ENCODE data around the gene NYAP1.
"Not testable (repeated sequence)": the region's sequence is repeated elsewhere in the genome, so short reads cannot be mapped to it uniquely, and the experiment has no call there.

Gene NYAP1

GRCh38 chr7:100506356-100506923 is 22.7 kb downstream of the NYAP1 start:
- Mint-ChIP-seq H3K36me3 (ENCODE audit: low read depth) (no peaks in the 10 kb centered on the region), H3K27ac (no peak overlapping the region), H3K27me3 (no peaks in the 10 kb centered on the region), H3K4me1 (ENCODE audit: low read depth) (no peaks in the 10 kb centered on the region), H3K4me3 (no peak overlapping the region), H3K9me3 (no peaks in the 10 kb centered on the region)

DNA sequence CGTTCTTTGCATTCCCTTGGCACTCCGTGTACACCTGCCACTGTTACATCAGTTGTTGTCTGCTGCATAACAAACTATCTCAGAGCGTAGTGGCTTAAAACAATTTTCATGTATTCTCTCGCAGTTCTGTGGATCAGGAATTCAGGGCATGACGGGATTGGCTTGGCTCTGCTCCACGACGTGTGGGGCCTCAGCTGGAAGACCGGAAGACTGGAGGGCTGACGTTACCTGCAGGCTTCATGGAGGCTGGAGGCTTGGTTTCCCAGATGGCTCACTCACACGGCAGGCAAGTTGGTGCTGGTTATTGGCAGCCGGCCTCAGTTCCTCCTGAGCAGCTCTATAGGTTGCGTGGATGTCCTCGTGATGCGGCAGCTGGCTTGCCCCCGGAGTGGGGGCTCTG is 25.5 kb downstream of the NYAP1 start:
- Mint-ChIP-seq H3K4me1 (ENCODE audit: low read depth) (no peaks in the 10 kb centered on the region), H3K36me3 (ENCODE audit: low read depth) (no peaks in the 10 kb centered on the region), H3K27me3 (no peaks in the 10 kb centered on the region), H3K27ac (no peak overlapping the region), H3K9me3 (no peaks in the 10 kb centered on the region), H3K4me3 (no peak overlapping the region)

DNA sequence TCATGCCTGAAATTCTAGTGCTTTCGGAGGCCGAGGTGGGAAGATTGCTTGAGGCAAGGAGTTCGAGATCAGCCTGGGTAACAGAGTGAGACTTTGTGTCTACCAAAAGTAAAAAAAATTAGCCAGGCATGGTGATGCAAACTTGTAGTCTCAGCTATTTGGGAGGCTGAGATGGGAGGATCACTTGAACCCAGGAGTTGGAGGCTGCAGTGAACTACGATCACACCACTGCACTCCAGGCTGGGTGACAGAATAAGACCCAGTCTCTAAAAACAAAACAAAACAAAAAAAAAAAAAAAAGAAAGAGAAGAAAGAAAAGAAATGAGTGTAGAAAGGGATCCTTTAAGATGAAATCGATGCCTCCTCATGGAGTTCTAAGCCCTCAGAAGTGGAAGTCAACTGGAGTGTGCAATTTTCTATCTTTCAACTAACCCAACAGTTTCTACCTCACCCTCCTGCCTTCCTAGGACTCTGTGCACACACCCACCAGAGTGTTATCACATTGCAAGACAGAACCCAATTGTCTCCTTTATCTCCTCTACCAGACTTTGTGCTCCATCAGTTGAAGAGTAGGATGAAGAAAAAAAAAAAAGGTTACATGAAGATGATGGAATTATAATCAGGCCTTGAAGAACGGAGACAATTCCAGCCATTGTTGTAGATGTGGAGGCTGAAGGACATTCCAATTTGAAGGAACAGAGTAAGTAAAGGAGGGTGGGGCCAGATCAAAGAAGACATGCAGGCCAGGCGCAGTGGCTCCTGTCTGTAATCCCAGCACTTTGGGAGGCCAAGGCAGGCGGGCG is 26.9 kb downstream of the NYAP1 start:
- no peaks in the 10 kb centered on the region for H3K9me3 Mint-ChIP-seq
- H3K36me3 Mint-ChIP-seq (ENCODE audit: low read depth) = no peaks in the 10 kb centered on the region
- no peaks in the 10 kb centered on the region for H3K27me3 Mint-ChIP-seq
- no peak overlapping the region for H3K4me3 Mint-ChIP-seq
- no peak overlapping the region for H3K27ac Mint-ChIP-seq
- H3K4me1 Mint-ChIP-seq (ENCODE audit: low read depth) = peaks cover 8% of the 10 kb centered on the region

GRCh38 chr7:100513212-100513810 is 29.6 kb downstream of the NYAP1 start:
- peaks cover 19% of the 10 kb centered on the region for H3K4me1 Mint-ChIP-seq (ENCODE audit: low read depth)
- H3K27ac Mint-ChIP-seq = no peak overlapping the region
- H3K36me3 Mint-ChIP-seq (ENCODE audit: low read depth) = no peaks in the 10 kb centered on the region
- H3K4me3 Mint-ChIP-seq = no peak overlapping the region
- H3K9me3 Mint-ChIP-seq = no peaks in the 10 kb centered on the region
- no peaks in the 10 kb centered on the region for H3K27me3 Mint-ChIP-seq

GRCh38 chr7:100515072-100515532 is 31.4 kb downstream of the NYAP1 start:
- H3K36me3 Mint-ChIP-seq (ENCODE audit: low read depth) = no peaks in the 10 kb centered on the region
- H3K27ac Mint-ChIP-seq = no peak overlapping the region
- no peaks in the 10 kb centered on the region for H3K27me3 Mint-ChIP-seq
- H3K9me3 Mint-ChIP-seq = no peaks in the 10 kb centered on the region
- no peak overlapping the region for H3K4me3 Mint-ChIP-seq
- peaks cover 19% of the 10 kb centered on the region for H3K4me1 Mint-ChIP-seq (ENCODE audit: low read depth)

GRCh38 chr7:100516135-100516812 is 32.5 kb downstream of the NYAP1 start:
- no peaks in the 10 kb centered on the region for H3K9me3 Mint-ChIP-seq
- no peak overlapping the region for H3K4me3 Mint-ChIP-seq
- peak overlapping the region; percentile 4 for H3K27ac Mint-ChIP-seq
- no peaks in the 10 kb centered on the region for H3K36me3 Mint-ChIP-seq (ENCODE audit: low read depth)
- H3K27me3 Mint-ChIP-seq = no peaks in the 10 kb centered on the region
- peaks cover 19% of the 10 kb centered on the region for H3K4me1 Mint-ChIP-seq (ENCODE audit: low read depth)

GRCh38 chr7:100517305-100517704 is 33.6 kb downstream of the NYAP1 start:
- Mint-ChIP-seq H3K36me3 (ENCODE audit: low read depth) (no peaks in the 10 kb centered on the region), H3K9me3 (no peaks in the 10 kb centered on the region), H3K4me1 (ENCODE audit: low read depth) (peaks cover 19% of the 10 kb centered on the region), H3K27me3 (no peaks in the 10 kb centered on the region), H3K4me3 (no peak overlapping the region), H3K27ac (no peak overlapping the region)

- Mint-ChIP-seq H3K9me3 (no peaks in the 10 kb centered on the region), H3K4me3 (no peak overlapping the region), H3K36me3 (ENCODE audit: low read depth) (no peaks in the 10 kb centered on the region), H3K27ac (no peak overlapping the region), H3K4me1 (ENCODE audit: low read depth) (peaks cover 19% of the 10 kb centered on the region), H3K27me3 (no peaks in the 10 kb centered on the region)
Measured at GRCh38 chr7:100519580-100519979, 35.9 kb downstream of the NYAP1 start.

DNA sequence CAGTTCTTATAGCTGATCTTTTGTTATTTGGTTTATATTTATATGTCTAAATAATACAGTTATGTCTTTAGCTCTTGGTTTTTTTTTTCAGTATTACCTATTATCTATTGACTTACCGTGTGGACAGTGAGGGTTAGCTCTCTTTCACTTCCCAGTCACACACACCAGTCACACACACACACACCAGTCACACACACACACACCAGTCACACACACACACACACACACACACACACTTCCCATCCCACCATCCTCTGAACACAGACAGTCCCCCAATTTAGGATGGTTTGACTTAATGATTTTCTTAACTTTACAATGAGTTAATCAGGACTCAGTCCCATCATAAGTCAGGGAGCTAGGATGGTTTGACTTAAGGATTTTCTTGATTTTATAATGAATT is 36.4 kb downstream of the NYAP1 start:
- no peak overlapping the region for H3K27ac Mint-ChIP-seq

GRCh38 chr7:100521076-100521475 is 37.3 kb downstream of the NYAP1 start:
- Mint-ChIP-seq H3K4me3 (no peak overlapping the region), H3K27me3 (no peaks in the 10 kb centered on the region), H3K4me1 (ENCODE audit: low read depth) (peaks cover 7% of the 10 kb centered on the region), H3K36me3 (ENCODE audit: low read depth) (no peaks in the 10 kb centered on the region), H3K9me3 (no peaks in the 10 kb centered on the region), H3K27ac (no peak overlapping the region)

More for the DNA sequence above, 36.4 kb downstream of the NYAP1 start:
- Mint-ChIP-seq H3K36me3 (ENCODE audit: low read depth) (no peaks in the 10 kb centered on the region), H3K27me3 (no peaks in the 10 kb centered on the region), H3K9me3 (no peaks in the 10 kb centered on the region), H3K4me1 (ENCODE audit: low read depth) (peaks cover 16% of the 10 kb centered on the region), H3K4me3 (no peak overlapping the region)

DNA sequence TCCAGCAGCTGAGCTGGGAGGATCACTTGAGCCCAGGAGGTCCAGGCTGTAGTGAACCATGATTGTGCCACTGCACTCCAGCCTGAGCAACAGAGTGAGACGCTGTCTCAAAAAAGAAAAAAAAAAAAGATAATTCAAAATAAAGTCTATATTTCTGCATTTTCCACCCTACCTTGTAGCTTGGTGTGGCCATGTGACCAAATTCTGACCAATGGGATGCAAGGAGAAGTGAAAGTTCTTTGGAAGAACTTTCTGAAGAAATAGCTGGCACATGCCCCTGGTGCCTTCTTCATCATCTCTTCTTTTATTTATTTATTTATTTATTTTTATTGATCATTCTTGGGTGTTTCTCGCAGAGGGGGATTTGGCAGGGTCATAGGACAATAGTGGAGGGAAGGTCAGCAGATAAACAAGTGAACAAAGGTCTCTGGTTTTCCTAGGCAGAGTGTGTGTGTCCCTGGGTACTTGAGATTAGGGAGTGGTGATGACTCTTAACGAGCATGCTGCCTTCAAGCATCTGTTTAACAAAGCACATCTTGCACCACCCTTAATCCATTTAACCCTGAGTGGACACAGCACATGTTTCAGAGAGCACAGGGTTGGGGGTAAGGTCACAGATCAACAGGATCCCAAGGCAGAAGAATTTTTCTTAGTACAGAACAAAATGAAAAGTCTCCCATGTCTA is 38.3 kb downstream of the NYAP1 start:
- H3K4me3 Mint-ChIP-seq; H3K9me3 Mint-ChIP-seq; H3K27ac Mint-ChIP-seq; H3K36me3 Mint-ChIP-seq (ENCODE audit: low read depth); H3K4me1 Mint-ChIP-seq (ENCODE audit: low read depth); H3K27me3 Mint-ChIP-seq: not testable (repeated sequence)

DNA sequence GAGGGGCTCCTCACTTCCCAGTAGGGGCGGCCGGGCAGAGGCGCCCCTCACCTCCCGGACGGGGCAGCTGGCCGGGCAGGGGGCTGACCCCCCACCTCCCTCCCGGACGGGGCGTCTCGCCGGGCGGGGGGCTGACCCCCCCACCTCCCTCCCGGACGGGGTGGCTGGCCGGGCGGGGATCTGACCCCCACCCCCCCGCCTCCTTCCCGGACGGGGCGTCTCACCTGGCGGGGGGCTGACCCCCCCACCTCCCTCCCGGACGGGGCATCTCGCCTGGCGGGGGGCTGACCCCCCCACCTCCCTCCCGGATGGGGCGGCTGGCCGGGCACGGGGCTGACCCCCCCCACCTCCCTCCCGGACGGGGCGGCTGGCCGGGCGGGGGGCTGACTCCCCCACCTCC is 39.5 kb downstream of the NYAP1 start:
- H3K9me3 Mint-ChIP-seq; H3K27me3 Mint-ChIP-seq; H3K4me3 Mint-ChIP-seq; H3K36me3 Mint-ChIP-seq (ENCODE audit: low read depth); H3K27ac Mint-ChIP-seq: not testable (repeated sequence)
- peaks cover 18% of the 10 kb centered on the region for H3K4me1 Mint-ChIP-seq (ENCODE audit: low read depth)

DNA sequence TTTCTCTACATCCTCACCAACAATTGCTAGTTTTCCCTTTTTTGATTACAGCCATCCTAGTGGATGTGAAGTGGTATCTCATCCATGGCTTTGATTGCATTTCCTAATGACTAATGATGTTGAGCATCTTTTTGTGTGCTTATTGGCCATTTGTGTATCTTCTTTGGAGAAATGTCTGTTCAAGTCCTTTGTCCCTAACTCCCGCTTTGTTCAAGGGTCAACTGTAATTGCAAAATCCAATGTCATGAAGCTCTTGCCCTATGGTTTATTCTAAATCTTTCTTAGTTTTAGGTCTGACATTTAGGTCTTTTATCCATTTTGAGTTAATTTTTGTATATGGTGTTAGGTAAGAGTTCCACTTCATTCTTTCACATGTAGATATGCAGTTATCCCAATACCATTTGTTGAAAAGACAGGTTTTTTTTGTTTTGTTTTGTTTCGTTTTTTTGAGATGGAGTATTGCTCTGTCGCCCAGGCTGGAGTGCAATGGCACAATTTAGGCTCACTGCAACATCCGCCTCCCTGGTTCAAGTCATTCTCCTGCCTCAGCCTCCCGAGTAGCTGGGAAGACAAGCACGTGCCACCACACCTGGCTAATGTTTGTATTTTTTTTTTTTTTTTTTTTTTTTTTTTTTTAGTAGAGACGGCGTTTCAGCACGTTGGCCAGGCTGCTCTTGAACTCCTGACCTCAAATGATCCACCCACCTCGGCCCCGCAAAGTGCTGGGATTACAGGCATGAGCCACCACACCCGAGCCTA is 44.6 kb downstream of the NYAP1 start:
- peaks cover 20% of the 10 kb centered on the region for H3K4me1 Mint-ChIP-seq (ENCODE audit: low read depth)
- not testable (repeated sequence) for H3K4me3 Mint-ChIP-seq; H3K27me3 Mint-ChIP-seq; H3K9me3 Mint-ChIP-seq; H3K36me3 Mint-ChIP-seq (ENCODE audit: low read depth); H3K27ac Mint-ChIP-seq
